Fibroblast of lung (primary cell): Measurements from ENCODE around the gene PRELID3B. TPM values are rescaled to one million over a fixed set of nuclear protein-coding genes. Genes with fewer than 3 reads are reported as not detected.

Experiments used
- DNase-seq, 2 donors: peaks; one replicate each; pipeline versions ENCODE4 v3.0.0 to v3.0.0-alpha.2; 2010; ENCODE audit warnings: low read depth in 2 of 2
- H2AFZ ChIP-seq: 2 replicates; pipeline ENCODE4 v1.5.1; 2012; ENCODE audit warnings: low read length, control low read depth, inconsistent platforms
- H3K27ac ChIP-seq: 2 replicates; pipeline ENCODE4 v1.5.1; 2011; ENCODE audit warnings: low read length, control low read depth; ENCODE audit not compliant: insufficient read depth
- H3K27me3 ChIP-seq: 2 replicates; pipeline ENCODE4 v1.5.1; 2011; ENCODE audit warnings: mild to moderate bottlenecking, low read length; ENCODE audit not compliant: control insufficient read depth, insufficient read depth
- H3K36me3 ChIP-seq: 2 replicates; pipeline ENCODE4 v1.5.1; 2011; ENCODE audit warnings: low read length; ENCODE audit not compliant: control insufficient read depth, insufficient read depth
- H3K4me1 ChIP-seq: 2 replicates; pipeline ENCODE4 v1.5.1; 2011; ENCODE audit warnings: low read length; ENCODE audit not compliant: control insufficient read depth, insufficient read depth; ENCODE audit errors: extremely low read depth
- H3K4me2 ChIP-seq: 2 replicates; pipeline ENCODE4 v1.5.1; 2011; ENCODE audit warnings: low read length, control low read depth; ENCODE audit not compliant: insufficient read depth; ENCODE audit errors: extremely low read depth
- H3K4me3 ChIP-seq, 4 experiments: fragments of 200-600 bp in 1 of 4; sonication (generic) in 1 of 4; replicated peaks in 1 of 4; 2 replicates each; pipeline ENCODE4 v1.5.1; 2011 to 2016; ENCODE audit warnings: low read length in 4 of 4, low read depth in 3 of 4, mild to moderate bottlenecking in 3 of 4, control low read depth in 2 of 4, inconsistent platforms in 1 of 4, mixed read lengths in 1 of 4; ENCODE audit not compliant: insufficient read depth in 1 of 4; ENCODE audit errors: control extremely low read depth in 1 of 4
- H3K79me2 ChIP-seq: 2 replicates; pipeline ENCODE4 v1.5.1; 2012; ENCODE audit warnings: mild to moderate bottlenecking, low read length, inconsistent platforms; ENCODE audit not compliant: control insufficient read depth, insufficient read depth
- H3K9ac ChIP-seq: 2 replicates; pipeline ENCODE4 v1.5.1; 2011; ENCODE audit warnings: mild to moderate bottlenecking, low read length, control low read depth; ENCODE audit not compliant: insufficient read depth
- H3K9me3 ChIP-seq: 2 replicates; pipeline ENCODE4 v1.5.1; 2012; ENCODE audit warnings: low read depth, low read length; ENCODE audit not compliant: control insufficient read depth, insufficient read depth
- H4K20me1 ChIP-seq: 2 replicates; pipeline ENCODE4 v1.5.1; 2011; ENCODE audit warnings: low read length; ENCODE audit not compliant: control insufficient read depth, insufficient read depth; ENCODE audit errors: extremely low read depth
- EZH2 ChIP-seq: IDR thresholded peaks from 2 replicates; pipeline ENCODE4 v1.5.1; 2012; ENCODE audit warnings: low read length, control low read depth, mild to moderate bottlenecking; ENCODE audit errors: missing control alignments
- polyA plus RNA-seq, 2 donors: library from polyadenylated mRNA; depleted of rRNA in 1 of 2; stranded (reverse) in 1 of 2; unstranded in 1 of 2; fragments of >200 nt; gene quantifications; 2 replicates each; pipeline ENCODE4 v1.2.1, GENCODE V29; 2011 to 2012; ENCODE audit warnings: missing spikeins in 1 of 2
- total RNA-seq: library from RNA; depleted of rRNA; stranded (reverse); fragments of >200 nt; gene quantifications from 2 replicates; pipeline ENCODE4 v1.2.1, GENCODE V29; 2014
- TF ChIP-seq, protein P1 (sequence below), 2 donors: IDR thresholded peaks in 1 of 2; conservative IDR thresholded peaks in 1 of 2; 1 replicate in 1 of 2; 2 replicates in 1 of 2; pipeline ENCODE4 v1.5.1; 2011 to 2012; ENCODE audit warnings: low read length in 2 of 2, control low read depth in 1 of 2, inconsistent platforms in 1 of 2, low read depth in 1 of 2, mild to moderate bottlenecking in 1 of 2

PRELID3B gene
- total and polyA plus RNA-seq, 2 donors (not counting 1 experiment from before 2014, with no cell fraction given) = 64.5 to 127 TPM

DNA sequence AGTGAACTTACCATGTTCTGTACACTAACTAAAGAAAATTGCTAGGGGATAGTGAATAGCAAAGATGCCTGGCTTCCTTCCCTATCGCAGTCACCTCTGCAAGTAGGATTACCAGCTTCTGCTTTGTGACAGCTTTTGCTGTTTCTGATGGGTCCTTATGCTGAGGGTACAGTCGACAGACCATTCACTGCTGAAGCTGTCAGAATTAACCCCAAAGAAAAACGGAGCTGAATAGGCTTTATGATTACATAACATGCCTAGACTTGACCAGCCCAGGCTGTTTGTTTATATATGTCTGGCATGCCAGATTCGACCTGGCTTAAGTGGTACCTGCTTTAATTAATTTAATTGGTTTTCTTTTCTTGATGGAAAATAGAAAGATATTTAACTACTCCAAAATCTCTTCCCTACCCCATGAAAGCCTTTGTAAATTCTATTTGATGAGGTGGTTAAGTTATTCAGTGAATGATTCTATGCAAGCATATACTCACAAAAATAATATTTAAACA lies 21.7 kb upstream of the PRELID3B start:
- TF ChIP-seq, protein P1, sequence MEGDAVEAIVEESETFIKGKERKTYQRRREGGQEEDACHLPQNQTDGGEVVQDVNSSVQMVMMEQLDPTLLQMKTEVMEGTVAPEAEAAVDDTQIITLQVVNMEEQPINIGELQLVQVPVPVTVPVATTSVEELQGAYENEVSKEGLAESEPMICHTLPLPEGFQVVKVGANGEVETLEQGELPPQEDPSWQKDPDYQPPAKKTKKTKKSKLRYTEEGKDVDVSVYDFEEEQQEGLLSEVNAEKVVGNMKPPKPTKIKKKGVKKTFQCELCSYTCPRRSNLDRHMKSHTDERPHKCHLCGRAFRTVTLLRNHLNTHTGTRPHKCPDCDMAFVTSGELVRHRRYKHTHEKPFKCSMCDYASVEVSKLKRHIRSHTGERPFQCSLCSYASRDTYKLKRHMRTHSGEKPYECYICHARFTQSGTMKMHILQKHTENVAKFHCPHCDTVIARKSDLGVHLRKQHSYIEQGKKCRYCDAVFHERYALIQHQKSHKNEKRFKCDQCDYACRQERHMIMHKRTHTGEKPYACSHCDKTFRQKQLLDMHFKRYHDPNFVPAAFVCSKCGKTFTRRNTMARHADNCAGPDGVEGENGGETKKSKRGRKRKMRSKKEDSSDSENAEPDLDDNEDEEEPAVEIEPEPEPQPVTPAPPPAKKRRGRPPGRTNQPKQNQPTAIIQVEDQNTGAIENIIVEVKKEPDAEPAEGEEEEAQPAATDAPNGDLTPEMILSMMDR (conservative IDR thresholded peaks at IDR 0.05 in 1 of 2, IDR thresholded peaks at IDR 0.05 in 1 of 2; ENCODE audit: low read depth in 1 of 2, low read length in 2 of 2) = no peak
- TF ChIP-seq EZH2 = no peak
- Histone ChIP-seq H2AFZ (no peak overlapping the region), H3K27ac (no peak overlapping the region), H3K9ac (no peak overlapping the region), H3K4me1 (peaks cover 3% of the 10 kb centered on the region), H4K20me1 (no peaks in the 10 kb centered on the region), H3K36me3 (no peaks in the 10 kb centered on the region), H3K27me3 (peaks cover 4% of the 10 kb centered on the region), H3K4me3 (peak overlapping the region in 1 of 4 experiments; percentile 10), H3K79me2 (no peaks in the 10 kb centered on the region), H3K4me2 (peak overlapping the region; percentile 51), H3K9me3 (no peaks in the 10 kb centered on the region)
- no peak for DNase-seq

DNA sequence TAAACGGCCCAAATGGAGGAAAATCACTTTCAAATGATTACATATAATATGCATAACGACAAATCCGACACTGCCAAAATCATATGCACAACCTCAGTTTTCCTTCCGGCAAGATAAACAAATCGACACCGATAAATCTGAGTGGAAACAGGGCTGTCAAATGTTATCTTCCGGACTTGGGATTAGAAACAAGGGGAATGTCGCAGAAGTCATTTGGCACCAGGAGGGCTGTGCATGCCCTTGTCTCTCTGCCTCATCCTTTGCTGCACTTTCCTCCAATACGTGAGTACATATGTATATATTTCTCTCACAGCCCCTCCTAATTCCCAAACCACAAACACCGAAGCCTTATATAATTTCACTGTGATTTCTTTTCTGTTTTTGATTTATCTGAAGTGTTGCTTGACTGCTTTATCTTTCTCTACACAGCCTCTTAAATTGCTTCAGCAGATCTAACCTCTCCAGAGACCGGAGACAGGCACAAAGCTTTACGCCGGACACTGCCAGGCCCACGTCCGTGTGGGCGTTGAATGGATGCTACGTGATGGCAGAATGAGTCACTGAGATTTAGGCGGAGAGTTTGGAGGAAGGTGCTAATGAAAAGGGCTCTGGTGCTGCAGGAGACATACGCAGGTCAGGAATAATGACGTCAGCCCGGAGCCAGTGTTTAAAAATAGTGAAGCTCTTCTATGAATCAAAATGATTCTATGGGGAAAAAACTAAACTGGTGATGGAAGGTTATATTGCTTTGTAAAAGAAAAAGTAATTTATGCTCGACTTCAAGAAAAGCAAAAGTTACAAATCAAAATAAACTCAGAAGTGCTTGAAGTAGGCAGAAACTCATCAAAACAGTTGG lies 21.0 kb upstream of the PRELID3B start:
- Histone ChIP-seq H4K20me1 (no peaks in the 10 kb centered on the region), H3K27me3 (peaks cover 4% of the 10 kb centered on the region), H3K9ac (no peak overlapping the region), H3K9me3 (no peaks in the 10 kb centered on the region), H3K4me3 (peak overlapping the region in 1 of 4 experiments; percentile 35), H3K4me2 (peak overlapping the region; percentile 56), H3K36me3 (no peaks in the 10 kb centered on the region), H3K27ac (no peak overlapping the region), H2AFZ (peak overlapping the region; percentile 37), H3K4me1 (peaks cover 3% of the 10 kb centered on the region), H3K79me2 (no peaks in the 10 kb centered on the region)
- TF ChIP-seq, protein P1 (conservative IDR thresholded peaks at IDR 0.05 in 1 of 2, IDR thresholded peaks at IDR 0.05 in 1 of 2; ENCODE audit: low read depth in 1 of 2, low read length in 2 of 2) = no peak
- TF ChIP-seq EZH2 = no peak
- peak; percentile 75 to 92 for DNase-seq

DNA sequence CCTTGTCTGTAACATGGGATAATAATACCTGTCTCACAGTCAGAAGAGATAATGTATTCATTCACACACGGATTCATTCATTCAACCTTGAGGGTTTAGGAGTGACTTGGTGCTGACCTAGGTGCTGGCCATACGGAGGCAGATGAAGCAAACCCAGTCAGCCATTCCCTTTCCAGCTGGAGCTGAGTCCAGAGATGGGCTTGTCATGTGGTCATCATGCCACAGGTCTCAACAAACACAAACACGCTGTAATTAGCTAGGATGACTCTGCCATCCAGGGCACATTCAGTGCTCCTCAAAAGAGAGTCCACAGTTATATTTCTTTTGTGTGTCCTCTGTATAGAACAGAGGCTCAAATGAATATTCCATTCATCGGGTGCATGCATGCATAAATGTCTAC lies 19.5 kb upstream of the PRELID3B start:
- TF ChIP-seq, protein P1 (conservative IDR thresholded peaks at IDR 0.05 in 1 of 2, IDR thresholded peaks at IDR 0.05 in 1 of 2; ENCODE audit: low read depth in 1 of 2, low read length in 2 of 2) = no peak
- DNase-seq = no peak

More for the DNA sequence above, 19.5 kb upstream of the PRELID3B start:
- H3K27me3 ChIP-seq = peaks cover 2% of the 10 kb centered on the region
- peaks cover 3% of the 10 kb centered on the region for H3K4me1 ChIP-seq
- no peak overlapping the region for H3K9ac ChIP-seq
- H4K20me1 ChIP-seq = no peaks in the 10 kb centered on the region
- H2AFZ ChIP-seq = no peak overlapping the region
- no peaks in the 10 kb centered on the region for H3K79me2 ChIP-seq
- H3K4me2 ChIP-seq = no peak overlapping the region
- no peaks in the 10 kb centered on the region for H3K9me3 ChIP-seq
- H3K4me3 ChIP-seq = no peak overlapping the region
- H3K36me3 ChIP-seq = no peaks in the 10 kb centered on the region
- no peak overlapping the region for H3K27ac ChIP-seq
